Transverse colon (tissue), 4 donors: ENCODE measurements around the gene ANKMY2. TPM values are rescaled to one million over a fixed set of nuclear protein-coding genes. Genes with fewer than 3 reads are reported as not detected.

Source experiments
- DNase-seq: peaks from one replicate; pipeline ENCODE4 v3.0.0-alpha.2; 2019
- H3K27ac ChIP-seq, 4 donors: fragments of 200-600 bp; sonication (generic); 2 replicates each; pipeline ENCODE4 v1.5.1; 2016 to 2018; ENCODE audit warnings: inconsistent platforms in 4 of 4
- H3K27me3 ChIP-seq: fragments of 200-600 bp; sonication (generic); 2 replicates; pipeline ENCODE4 v1.5.1; 2017; ENCODE audit warnings: inconsistent platforms
- H3K36me3 ChIP-seq, 4 donors: fragments of 200-600 bp; sonication (generic); 2 replicates each; pipeline ENCODE4 v1.5.1; 2017 to 2019; ENCODE audit warnings: inconsistent platforms in 4 of 4
- H3K4me1 ChIP-seq, 4 donors: fragments of 200-600 bp; sonication (generic); 2 replicates each; pipeline ENCODE4 v1.5.1; 2017 to 2020; ENCODE audit warnings: inconsistent platforms in 4 of 4
- H3K4me3 ChIP-seq, 4 donors: fragments of 200-600 bp; sonication (generic); 1 replicate in 1 of 4; 2 replicates in 3 of 4; pipeline versions ENCODE4 v1.5.1 to v1.6.1; 2017 to 2019; ENCODE audit warnings: inconsistent platforms in 4 of 4
- H3K9me3 ChIP-seq, 2 donors: fragments of 200-600 bp; sonication (generic); 2 replicates each; pipeline ENCODE4 v1.5.1; 2017 to 2019; ENCODE audit warnings: inconsistent platforms in 2 of 2
- CTCF ChIP-seq, 5 experiments: fragments of 200-600 bp in 3 of 5; fragments of 450-650 bp in 2 of 5; sonication (generic) in 3 of 5; IDR thresholded peaks; 1 replicate in 2 of 5; 2 replicates in 3 of 5; pipeline ENCODE4 v1.5.1; 2016 to 2017; ENCODE audit warnings: antibody characterized with exemption in 5 of 5, inconsistent platforms in 3 of 5, mild to moderate bottlenecking in 2 of 5, moderate library complexity in 1 of 5
- EP300 ChIP-seq: sonication (generic); formaldehyde crosslinking; IDR thresholded peaks from one replicate; pipeline ENCODE4 v1.6.1; 2017; ENCODE audit warnings: antibody characterized with exemption, low read depth
- POLR2A ChIP-seq: fragments of 450-650 bp; IDR thresholded peaks from one replicate; pipeline ENCODE4 v1.6.1; 2016; ENCODE audit warnings: antibody characterized with exemption, mild to moderate bottlenecking, moderate library complexity
- POLR2AphosphoS5 ChIP-seq, 3 donors: sonication (generic); formaldehyde crosslinking; IDR thresholded peaks; one replicate each; pipeline ENCODE4 v1.6.1; 2016; ENCODE audit warnings: antibody characterized with exemption in 3 of 3
- WGBS, 2 donors: methylation state at CpG; one replicate each; pipeline ENCODE4 v1.1.5; 2018; ENCODE audit warnings: low coverage in 1 of 2; 5-methylcytosine and 5-hydroxymethylcytosine counted together
- in situ Hi-C, 4 donors: fragments of 200-750 bp; cut with MboI; loops; one replicate each; pipeline versions ENCODE4 v1.15.0 to v1.15.1; 2017; ENCODE audit warnings: low sequenced_read_pairs in 3 of 4, low pct_ligation_motif_present in 1 of 4, low pct_unique_long_range_greater_than_20kb in 1 of 4
- intact Hi-C: fragments of 100-400 bp; cut with DNase I; formaldehyde crosslinking; loops from one replicate; pipeline ENCODE4 v1.15.1; 2023; ENCODE audit warnings: low total_unique reads
- total RNA-seq, 4 donors: library from RNA; depleted of rRNA; stranded (reverse); fragments of >200 nt; gene quantifications; one replicate each; pipeline ENCODE4 v1.1.0, GENCODE V29; 2016

The ANKMY2 gene
- total RNA-seq, 4 donors from 2014 or later, result 0.75 to 22.5 (median 12.0) TPM

- peak overlapping the region; percentile 60 to 88 (median 79) for H3K4me3 ChIP-seq
- no peaks in the 10 kb centered on the region for H3K27me3 ChIP-seq
- WGBS, 2 donors, result 1% methylated on average over 24 of the region's 29 CpGs; no CpG with 5 or more reads in 1 of the 2 donors
- in situ Hi-C loops (no loop called here), intact Hi-C loops (no loop called here)
- DNase-seq, result peak; percentile 17
- no peak for TF ChIP-seq POLR2AphosphoS5 (IDR thresholded peaks at IDR 0.05)
- peak in 1 of 5 experiments; percentile 20 for TF ChIP-seq CTCF (IDR thresholded peaks at IDR 0.05)
- no peak for TF ChIP-seq EP300
- peaks cover 0 to 59% (median 33%) of the 10 kb centered on the region in 4 donors for H3K4me1 ChIP-seq
- H3K27ac ChIP-seq, result peak overlapping the region; percentile 93 to 98 (median 95)
- H3K9me3 ChIP-seq, result no peaks in the 10 kb centered on the region
- H3K36me3 ChIP-seq, result no peaks in the 10 kb centered on the region
These were observed 1.0 kb upstream of the ANKMY2 start for GRCh38 chr7:16646472-16647072.

- Histone ChIP-seq H3K27ac (peak overlapping the region; percentile 93 to 98 (median 95)), H3K4me3 (peak overlapping the region; percentile 60 to 88 (median 76)), H3K27me3 (no peaks in the 10 kb centered on the region), H3K9me3 (no peaks in the 10 kb centered on the region), H3K36me3 (no peaks in the 10 kb centered on the region), H3K4me1 (peaks cover 0 to 45% (median 33%) of the 10 kb centered on the region in 4 donors)
- intact Hi-C loops (no loop called here), in situ Hi-C loops (no loop called here)
- DNase-seq, result peak; percentile 75
- WGBS, 2 donors, result 0% methylated on average over 57 of the region's 57 CpGs; no CpG with 5 or more reads in 1 of the 2 donors
- TF ChIP-seq POLR2AphosphoS5 (IDR thresholded peaks at IDR 0.05) (peak in 2 of 3 donors; percentile 24 to 26), POLR2A (peak; percentile 15), EP300 (no peak), CTCF (IDR thresholded peaks at IDR 0.05) (no peak)
These were observed 640 bp downstream of the ANKMY2 start for GRCh38 chr7:16644636-16645592.

GRCh38 chr7:16644157-16644556 is 1.4 kb downstream of the ANKMY2 start:
- Histone ChIP-seq H3K36me3 (no peaks in the 10 kb centered on the region), H3K27me3 (no peaks in the 10 kb centered on the region), H3K9me3 (no peaks in the 10 kb centered on the region), H3K4me1 (peaks cover 0 to 41% (median 33%) of the 10 kb centered on the region in 4 donors), H3K4me3 (peak overlapping the region; percentile 60 to 88 (median 76)), H3K27ac (peak overlapping the region; percentile 93 to 98 (median 95))
- TF ChIP-seq CTCF (IDR thresholded peaks at IDR 0.05) (no peak), POLR2A (no peak), EP300 (no peak), POLR2AphosphoS5 (IDR thresholded peaks at IDR 0.05) (no peak)
- intact Hi-C loops (no loop called here), in situ Hi-C loops (no loop called here)
- DNase-seq, result no peak
- 32 to 49% methylated on average over 4 of the region's 4 CpGs for WGBS, 2 donors
